ENCODE measurements around the gene MINDY4. TPM values are rescaled to one million over a fixed set of nuclear protein-coding genes. Genes with fewer than 3 reads are reported as not detected.

Gene MINDY4
- polyA plus RNA-seq, 3 donors, result 0.15 to 0.17 TPM; not detected in 1

- no peaks in the 10 kb centered on the region for H3K36me3 ChIP-seq (replicated peaks in 1 of 2; ENCODE audit: control insufficient read depth in 1 of 2, insufficient read depth in 2 of 2, low read length in 2 of 2)
- Mint-ChIP-seq H3K27ac (no peak overlapping the region), H3K4me1 (peaks cover 13% of the 10 kb centered on the region), H3K4me3 (no peak overlapping the region), H3K36me3 (no peaks in the 10 kb centered on the region), H3K9me3 (peaks cover 11 to 27% (median 19%) of the 10 kb centered on the region in 7 donors), H3K27me3 (ENCODE audit: low read depth in 3 of 3) (peaks cover 2 to 6% (median 2%) of the 10 kb centered on the region in 3 donors)
- no peaks in the 10 kb centered on the region for H4K20me1 ChIP-seq (ENCODE audit: insufficient read depth, low read length)
- no peak overlapping the region for H2AFZ ChIP-seq (ENCODE audit: insufficient read depth, low read depth, low read length, poor library complexity, severe bottlenecking)
- H3K4me2 ChIP-seq (replicated peaks; ENCODE audit: extremely low read depth, low read length, poor library complexity, severe bottlenecking), result no peak overlapping the region
- H3K9me3 ChIP-seq (replicated peaks in 1 of 2; ENCODE audit: control insufficient read depth in 1 of 2, insufficient read depth in 1 of 2, low read length in 2 of 2), result peaks cover 16 to 18% of the 10 kb centered on the region in 2 donors
- no peaks in the 10 kb centered on the region for H3K79me2 ChIP-seq (ENCODE audit: insufficient read depth, low read length)
- no peaks in the 10 kb centered on the region for H3K27me3 ChIP-seq (ENCODE audit: control insufficient read depth in 2 of 2, insufficient read depth in 2 of 2, low read length in 2 of 2)
- H3K4me1 ChIP-seq (ENCODE audit: control insufficient read depth in 1 of 2, insufficient read depth in 2 of 2, low read length in 2 of 2), result peaks cover 7 to 12% of the 10 kb centered on the region in 2 donors
- no peak for DNase-seq
- H3K27ac ChIP-seq (ENCODE audit: low read depth in 1 of 2, low read length in 2 of 2), result no peak overlapping the region
- H3K9ac ChIP-seq (ENCODE audit: insufficient read depth, low read length, poor library complexity, severe bottlenecking), result no peak overlapping the region
- TF ChIP-seq CTCF (IDR thresholded peaks at IDR 0.05), result no peak
- intact Hi-C loops (cut with micrococcal nuclease), result no loop called here
- no peak overlapping the region for H3K4me3 ChIP-seq (replicated peaks in 1 of 3; ENCODE audit: low read depth in 2 of 3, low read length in 3 of 3)
Observed at GRCh38 chr7:30722671-30723070, 48.5 kb upstream of the MINDY4 start.

- intact Hi-C loops (cut with micrococcal nuclease), result no loop called here
- TF ChIP-seq CTCF (IDR thresholded peaks at IDR 0.05), result no peak
- WGBS (ENCODE audit: insufficient coverage), result no CpG with 5 or more reads among the region's 4 CpGs
- Mint-ChIP-seq H3K4me3 (no peak overlapping the region), H3K9me3 (peaks cover 7 to 16% (median 9%) of the 10 kb centered on the region in 7 donors), H3K36me3 (no peaks in the 10 kb centered on the region), H3K27me3 (ENCODE audit: low read depth in 3 of 3) (peaks cover 2 to 10% (median 2%) of the 10 kb centered on the region in 3 donors), H3K27ac (no peak overlapping the region), H3K4me1 (peaks cover 15% of the 10 kb centered on the region)
- no peaks in the 10 kb centered on the region for H4K20me1 ChIP-seq (ENCODE audit: insufficient read depth, low read length)
- no peaks in the 10 kb centered on the region for H3K79me2 ChIP-seq (ENCODE audit: insufficient read depth, low read length)
- peaks cover 8 to 11% of the 10 kb centered on the region in 2 donors for H3K9me3 ChIP-seq (replicated peaks in 1 of 2; ENCODE audit: control insufficient read depth in 1 of 2, insufficient read depth in 1 of 2, low read length in 2 of 2)
- no peak overlapping the region for H2AFZ ChIP-seq (ENCODE audit: insufficient read depth, low read depth, low read length, poor library complexity, severe bottlenecking)
- H3K4me3 ChIP-seq (replicated peaks in 1 of 3; ENCODE audit: low read depth in 2 of 3, low read length in 3 of 3), result no peak overlapping the region
- H3K27ac ChIP-seq (ENCODE audit: low read depth in 1 of 2, low read length in 2 of 2), result no peak overlapping the region
- H3K9ac ChIP-seq (ENCODE audit: insufficient read depth, low read length, poor library complexity, severe bottlenecking), result no peak overlapping the region
- H3K4me2 ChIP-seq (replicated peaks; ENCODE audit: extremely low read depth, low read length, poor library complexity, severe bottlenecking), result no peak overlapping the region
- DNase-seq, result no peak
- peaks cover 7 to 12% of the 10 kb centered on the region in 2 donors for H3K4me1 ChIP-seq (ENCODE audit: control insufficient read depth in 1 of 2, insufficient read depth in 2 of 2, low read length in 2 of 2)
- H3K36me3 ChIP-seq (replicated peaks in 1 of 2; ENCODE audit: control insufficient read depth in 1 of 2, insufficient read depth in 2 of 2, low read length in 2 of 2), result no peaks in the 10 kb centered on the region
- no peaks in the 10 kb centered on the region for H3K27me3 ChIP-seq (ENCODE audit: control insufficient read depth in 2 of 2, insufficient read depth in 2 of 2, low read length in 2 of 2)
Observed at GRCh38 chr7:30723776-30724175, 47.4 kb upstream of the MINDY4 start.
